Esophagus mucosa (tissue), 1 donor: Measurements from ENCODE around the gene CCDC97. TPM values are rescaled to one million over a fixed set of nuclear protein-coding genes. Genes with fewer than 3 reads are reported as not detected.

Experiments used
- ATAC-seq: fragments of 200-7000 bp; cut with Tn5 transposase; one replicate; pipeline ENCODE4 v1.9.1; 2020
- total RNA-seq: library from RNA; stranded (reverse); gene quantifications from one replicate; pipeline ENCODE4 v1.2.4, GENCODE V29; 2023
- donor health status: DM: yes; HTN: yes; CAD: no.

The CCDC97 gene
- total RNA-seq, 1 donor from 2014 or later: 19.3 TPM

DNA sequence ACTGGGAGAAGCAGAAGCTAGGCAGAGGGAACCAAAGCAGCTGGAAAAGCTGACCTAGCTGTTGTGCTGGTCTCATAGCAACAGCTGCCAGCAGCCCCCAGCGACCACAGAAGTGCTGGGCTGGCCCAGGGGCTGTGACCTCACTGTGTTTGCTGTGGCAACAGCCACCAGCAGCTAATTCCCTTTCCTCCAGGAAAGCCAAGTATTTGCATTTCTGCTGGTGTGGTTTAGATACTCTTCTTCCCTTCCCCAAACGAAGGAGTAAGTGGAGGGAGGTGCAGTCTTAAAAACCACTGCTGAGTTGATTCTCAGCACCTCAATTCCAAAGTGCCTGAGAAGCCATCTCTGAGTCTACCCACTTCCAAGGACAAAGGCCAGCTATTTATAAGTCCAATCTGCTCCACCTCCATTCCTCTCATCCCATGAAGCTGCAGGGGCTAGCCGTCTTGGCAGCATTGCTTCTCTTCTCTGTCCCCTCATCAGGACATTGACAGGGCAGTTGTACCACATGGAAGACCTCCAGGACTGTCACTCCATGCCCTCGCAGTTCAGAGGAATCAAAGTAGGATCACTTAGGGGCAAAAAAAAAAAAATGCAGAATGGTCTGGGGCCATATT is 11.5 kb upstream of the CCDC97 start:
- ATAC-seq: no peak

DNA sequence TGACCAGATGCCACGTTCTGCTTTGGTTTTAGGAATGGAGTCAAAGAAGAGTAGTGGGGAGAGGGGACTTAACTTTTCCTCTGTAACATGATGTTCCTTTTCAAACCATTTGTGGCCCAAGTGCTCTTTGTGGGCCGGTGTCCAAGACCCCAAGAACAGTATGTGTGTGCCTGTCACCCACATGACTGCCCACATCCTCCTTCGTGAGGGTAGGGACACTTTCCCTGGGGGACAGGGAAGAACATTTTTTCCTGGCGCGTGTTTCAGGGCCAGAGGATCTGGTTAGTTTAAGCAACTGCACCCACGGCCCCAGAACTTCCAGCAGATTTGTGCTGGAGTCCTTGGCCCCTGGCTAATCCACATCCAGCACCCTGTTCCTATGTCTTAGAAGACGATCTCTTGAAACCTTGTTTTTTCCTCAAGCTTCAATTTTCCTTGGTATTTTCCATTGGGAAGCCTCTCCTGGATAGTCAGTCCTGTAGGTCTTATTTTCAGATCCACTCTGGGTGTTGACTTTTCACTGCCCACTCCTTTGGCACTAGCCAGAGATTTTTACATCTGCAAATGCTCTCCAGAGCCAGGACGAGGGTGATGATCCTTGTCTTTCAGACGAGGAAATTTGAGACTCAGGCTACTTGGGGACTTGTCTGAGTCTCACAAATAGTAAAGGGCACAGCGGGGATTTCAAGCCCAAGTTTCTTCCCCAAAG is 10.8 kb upstream of the CCDC97 start:
- no peak for ATAC-seq

DNA sequence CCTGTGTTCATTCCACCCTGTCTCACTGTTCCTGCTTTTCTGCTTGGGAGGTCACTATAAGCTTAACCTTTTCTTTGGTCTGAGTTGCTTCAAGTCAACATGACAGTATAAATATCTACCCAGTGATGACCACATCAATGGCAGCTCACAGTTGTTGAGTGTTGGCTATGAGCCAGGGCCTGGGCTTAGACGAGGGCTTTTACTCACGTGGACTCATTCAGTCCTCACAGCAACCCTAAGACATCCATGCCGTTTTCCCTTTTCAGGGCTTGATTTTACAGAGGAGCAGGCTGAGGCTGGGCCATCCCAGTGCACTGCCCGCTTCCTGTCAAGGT is 10.2 kb upstream of the CCDC97 start:
- no peak for ATAC-seq

DNA sequence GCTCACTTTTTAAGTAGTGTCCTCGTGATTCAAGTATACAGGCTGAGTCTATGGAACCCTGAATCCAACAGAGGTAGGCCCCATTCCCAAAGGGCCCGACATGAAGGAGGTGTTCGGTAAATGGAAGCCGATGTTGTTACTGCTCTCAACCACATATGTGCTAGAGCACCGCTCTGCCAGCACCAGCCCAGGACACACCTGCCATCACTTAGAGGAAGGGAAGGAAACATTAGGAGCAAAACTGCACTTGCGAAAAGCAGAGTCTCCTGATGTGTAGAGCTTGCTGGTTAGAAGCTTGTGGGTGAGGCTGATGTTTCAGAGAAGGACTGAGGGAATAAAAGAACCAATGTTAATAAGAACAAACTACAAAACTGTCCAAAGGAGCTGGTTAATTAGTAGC is 9.4 kb upstream of the CCDC97 start:
- no peak for ATAC-seq

DNA sequence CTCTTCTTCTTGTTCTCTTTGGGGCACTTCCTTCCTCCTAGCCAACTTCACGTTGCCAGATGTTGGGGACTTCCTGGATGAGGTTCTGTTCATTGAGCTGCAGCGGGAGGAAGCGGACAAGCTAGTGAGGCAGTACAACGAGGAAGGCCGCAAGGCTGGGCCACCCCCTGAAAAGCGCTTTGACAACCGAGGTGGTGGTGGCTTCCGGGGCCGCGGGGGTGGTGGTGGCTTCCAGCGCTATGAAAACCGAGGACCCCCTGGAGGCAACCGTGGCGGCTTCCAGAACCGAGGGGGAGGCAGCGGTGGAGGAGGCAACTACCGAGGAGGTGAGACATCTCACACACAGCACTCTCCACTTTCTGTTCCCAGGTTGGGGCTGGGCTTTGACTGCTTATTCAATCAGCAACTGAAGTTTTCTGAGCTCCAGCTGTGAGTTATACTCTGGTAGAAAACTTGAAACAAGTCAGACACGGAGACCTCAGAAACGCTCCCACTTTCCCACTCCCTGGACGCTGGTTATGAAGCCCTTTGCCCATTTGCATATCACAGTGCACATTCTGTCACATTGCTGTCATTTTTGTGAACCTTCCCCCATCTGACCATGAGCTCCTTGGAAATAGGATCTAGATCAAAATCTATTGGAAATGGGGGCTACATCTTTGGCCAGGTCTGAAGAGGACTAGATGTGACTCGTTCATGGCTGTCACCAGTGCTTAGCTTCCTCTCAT is 7.2 kb upstream of the CCDC97 start:
- peak; percentile 14 for ATAC-seq

DNA sequence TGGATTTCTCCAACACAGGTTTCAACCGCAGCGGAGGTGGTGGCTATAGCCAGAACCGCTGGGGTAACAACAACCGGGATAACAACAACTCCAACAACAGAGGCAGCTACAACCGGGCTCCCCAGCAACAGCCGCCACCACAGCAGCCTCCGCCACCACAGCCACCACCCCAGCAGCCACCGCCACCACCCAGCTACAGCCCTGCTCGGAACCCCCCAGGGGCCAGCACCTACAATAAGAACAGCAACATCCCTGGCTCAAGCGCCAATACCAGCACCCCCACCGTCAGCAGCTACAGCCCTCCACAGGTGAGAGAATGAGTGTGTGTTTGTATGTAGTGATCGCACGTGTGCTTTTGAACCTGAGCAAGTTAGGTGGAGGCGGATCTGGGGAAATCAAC is 6.0 kb upstream of the CCDC97 start:
- ATAC-seq: no peak

DNA sequence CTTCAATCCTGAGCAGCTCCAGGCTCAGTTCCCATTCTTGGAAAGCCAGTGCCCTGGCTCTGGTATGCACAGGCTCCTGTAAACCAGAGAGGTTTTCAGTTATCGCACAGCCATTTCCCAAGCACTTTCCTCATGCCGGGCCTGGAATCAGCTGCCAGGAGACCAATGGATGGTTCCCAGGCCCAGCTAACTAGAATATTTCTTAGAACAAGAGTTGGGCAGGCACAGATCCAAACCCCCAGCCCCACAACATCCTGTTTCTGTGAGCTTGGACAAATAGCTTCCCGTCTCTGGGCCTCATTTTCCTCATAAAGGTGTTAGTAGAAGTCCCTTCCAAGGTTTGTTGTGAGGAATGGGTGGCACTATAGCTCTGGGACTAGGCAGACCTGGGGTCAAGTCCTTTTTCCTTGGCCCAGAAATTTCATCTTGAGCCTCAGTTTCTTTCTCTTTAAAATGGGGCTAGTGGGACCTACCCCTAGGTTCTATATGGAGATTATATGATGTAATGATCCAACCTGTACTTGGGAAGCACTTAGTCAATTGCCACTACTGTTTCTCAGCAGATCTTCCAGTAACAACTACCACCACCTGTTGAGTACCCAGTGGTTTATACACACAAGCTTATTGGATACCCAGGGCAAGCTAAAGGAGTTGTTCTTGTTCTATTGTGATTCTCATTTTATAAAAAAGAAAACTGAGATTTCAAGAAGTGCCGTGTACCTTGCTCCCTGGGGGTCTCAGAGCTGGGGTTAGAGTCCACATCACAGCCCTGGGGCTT is 5.1 kb upstream of the CCDC97 start:
- no peak for ATAC-seq

DNA sequence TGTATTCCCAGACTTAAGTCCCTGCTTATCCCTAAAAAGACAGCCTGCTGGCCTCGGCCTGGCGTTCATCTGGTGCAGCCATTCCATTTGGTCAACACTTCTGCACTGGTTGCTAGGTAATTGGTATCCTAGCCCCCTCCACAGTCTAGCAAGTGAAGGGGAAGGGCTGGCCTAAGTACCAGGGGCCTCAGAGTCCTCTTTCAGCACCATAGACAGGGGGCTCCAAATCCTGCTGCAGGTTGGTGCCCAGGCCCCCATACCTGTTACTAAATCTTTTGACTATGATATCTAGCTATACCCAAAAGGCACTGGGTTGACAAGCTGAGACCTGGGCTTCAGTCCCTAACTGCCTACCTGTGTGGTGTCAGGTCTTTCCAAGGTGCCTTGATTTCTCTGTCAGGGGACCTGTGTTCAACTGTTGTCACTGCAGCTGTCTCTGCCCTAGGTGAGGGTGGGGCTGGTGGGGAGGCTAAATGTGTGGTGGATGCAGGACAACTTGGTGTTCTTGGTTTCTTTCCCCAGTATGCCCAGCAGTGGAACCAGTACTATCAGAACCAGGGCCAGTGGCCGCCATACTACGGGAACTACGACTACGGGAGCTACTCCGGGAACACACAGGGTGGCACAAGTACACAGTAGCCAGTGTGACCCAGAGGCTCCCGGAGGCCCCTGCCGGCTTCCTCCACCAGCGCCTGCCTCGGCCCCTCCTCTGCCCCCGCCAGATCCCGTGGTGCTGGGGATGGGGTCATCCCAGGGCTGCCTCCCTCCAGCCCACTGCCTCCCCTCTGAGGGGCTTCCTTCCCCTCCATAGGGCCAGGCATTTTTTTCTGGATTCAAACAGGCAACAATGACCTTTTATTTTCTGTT is 3.8 kb upstream of the CCDC97 start:
- ATAC-seq: no peak

DNA sequence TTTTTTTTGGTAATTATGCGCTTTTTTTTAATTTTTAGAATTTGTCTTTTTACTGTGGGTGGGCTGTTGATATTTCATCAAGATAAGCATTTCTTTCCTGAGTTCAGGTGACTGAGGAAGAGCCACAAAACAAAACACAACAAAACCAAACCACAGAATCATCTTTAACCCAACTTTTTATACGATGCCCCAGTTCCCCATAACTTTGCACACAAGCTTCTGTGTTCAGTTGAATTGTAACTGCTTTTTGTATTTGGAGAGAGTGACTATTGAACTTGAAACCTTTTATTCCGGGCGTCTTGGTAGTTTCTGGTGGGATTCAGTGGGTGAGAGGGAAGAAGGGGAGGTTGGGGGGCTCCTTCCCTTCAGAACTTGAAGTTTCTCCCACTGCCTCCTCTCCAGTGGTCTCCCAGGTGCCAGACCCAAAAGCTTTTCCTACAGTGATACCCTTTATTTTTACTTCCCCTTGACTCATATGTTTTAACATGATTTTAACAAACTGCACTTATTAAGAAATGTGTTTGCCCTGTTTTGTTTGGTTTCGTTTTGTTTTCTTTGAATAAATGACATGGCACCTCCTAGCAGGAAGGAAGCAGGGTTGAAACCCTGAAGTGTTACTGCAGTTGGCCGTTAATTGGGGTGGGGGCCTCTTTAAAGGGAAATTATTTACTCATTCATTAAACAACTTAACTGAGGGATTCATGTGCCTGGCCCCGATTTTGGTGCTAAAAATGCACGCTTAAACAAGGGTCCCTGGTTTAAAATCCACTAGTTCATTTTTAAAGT is 2.7 kb upstream of the CCDC97 start:
- ATAC-seq: no peak

DNA sequence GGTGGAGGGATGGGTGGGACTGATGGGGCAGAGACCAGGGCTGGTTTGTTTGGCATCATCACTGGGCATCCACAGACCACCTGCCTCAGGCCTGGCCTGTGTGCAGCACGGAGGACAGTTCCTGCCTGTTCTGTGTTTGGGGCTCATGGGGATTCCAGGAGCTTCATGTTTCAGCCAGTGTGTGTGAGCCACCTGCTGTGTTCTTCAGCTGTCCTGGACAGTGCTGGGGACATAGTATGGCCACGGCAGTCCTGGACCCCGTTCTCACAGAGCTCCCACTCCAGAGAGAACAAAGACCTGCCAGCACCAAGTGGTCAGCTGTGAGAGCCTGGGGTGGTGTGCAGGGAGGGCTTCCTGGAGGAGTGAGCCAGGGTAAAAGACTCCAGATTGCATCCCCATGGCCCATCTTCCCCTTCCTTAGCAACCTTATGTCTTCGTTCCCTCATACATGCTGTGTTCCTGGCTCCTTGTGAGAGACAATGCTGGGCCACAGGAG is 2.0 kb upstream of the CCDC97 start:
- no peak for ATAC-seq

DNA sequence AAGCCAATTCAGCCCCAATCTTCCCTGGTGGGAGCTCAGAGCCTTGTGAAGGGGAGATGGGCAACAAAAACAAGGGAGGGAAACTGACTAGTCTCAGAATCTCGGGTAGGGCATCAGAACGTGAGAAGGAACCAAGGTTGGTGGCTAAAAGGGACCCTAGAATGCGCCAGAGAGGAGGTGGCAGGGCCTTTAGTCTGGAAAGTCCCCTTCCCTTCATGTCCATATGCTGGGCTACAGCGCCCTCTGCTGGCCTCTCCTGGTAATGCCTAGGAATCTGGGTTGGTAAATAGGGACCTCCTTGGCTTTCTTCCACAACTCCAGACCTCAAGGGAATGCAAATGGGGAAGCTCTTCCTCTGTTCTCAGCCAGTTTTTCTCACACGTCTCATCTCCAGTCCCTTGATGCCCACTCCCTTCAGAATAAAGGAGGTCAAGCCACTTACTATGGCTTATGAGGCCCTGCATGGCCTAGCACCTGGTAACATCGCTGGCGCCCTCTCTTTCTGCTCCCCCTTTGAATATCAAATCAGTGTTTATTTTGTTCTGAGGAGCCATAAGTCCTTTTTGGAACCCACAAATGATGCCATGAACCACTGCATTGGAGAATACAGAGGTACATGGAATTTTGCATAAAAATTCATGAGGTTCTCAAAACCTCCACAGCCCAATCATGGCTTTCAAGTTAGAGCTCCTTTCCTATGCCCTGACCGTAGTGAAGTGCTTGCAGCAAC is 1.4 kb upstream of the CCDC97 start:
- peak; percentile 68 for ATAC-seq

DNA sequence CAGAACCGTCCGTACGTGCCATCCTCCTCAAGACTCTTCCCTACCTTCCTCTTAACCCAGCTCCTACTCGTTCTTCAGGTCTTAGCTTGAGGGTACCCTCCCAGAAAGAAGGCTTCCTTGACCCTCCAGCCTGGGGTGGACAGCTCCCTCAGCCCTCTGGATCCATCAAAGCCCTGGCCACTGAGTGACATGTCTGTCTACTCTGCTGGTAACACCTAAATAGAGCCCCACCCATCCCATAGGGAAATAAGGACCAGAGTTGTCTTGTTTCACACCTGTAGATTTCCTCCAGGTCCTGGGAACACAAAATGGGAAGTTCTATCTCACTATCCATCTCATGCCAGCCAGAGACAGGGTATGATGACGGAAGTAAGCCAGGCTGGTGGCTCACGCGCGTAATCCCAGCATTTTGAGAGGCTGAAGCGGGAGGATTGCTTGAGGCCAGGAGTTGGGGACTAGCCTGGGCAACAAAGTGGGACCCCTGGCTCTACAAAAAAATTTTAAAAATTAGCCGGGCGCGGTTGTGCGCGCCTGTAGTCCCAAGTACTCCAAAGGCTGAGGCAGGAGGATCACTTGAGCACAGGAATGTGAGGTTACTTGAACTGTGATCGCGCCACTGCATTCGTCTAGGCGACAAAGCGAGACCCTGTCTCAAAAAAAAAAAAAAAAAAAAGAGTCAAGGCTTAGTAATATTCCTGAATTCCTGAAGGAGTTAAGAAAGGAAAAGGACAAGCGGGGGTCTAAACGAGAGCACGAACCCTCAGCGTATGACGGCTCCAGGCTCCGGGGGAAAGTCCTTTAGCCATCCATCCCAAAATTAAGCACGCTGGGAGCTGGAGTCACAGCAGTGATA is 566 bp upstream of the CCDC97 start:
- ATAC-seq: peak; percentile 44

DNA sequence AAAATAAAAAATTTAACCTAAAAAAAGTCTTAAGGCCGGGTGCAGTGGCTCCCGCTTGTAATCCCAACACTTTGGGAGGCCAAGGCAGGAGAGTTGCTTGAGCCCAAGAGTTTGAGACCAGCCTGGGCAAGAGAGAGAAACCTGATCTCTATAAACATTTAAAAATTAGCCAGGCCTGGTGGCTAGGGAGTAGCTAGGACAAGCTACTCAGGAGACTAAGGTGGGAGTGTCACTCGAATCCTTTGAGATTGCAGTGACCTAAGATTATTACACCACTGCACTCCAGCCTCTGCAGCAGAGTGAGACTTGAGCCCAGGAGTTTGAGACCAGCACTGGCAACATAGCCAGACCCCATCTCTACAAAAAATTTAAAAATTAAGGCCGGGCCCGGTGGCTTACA is 1.1 kb downstream of the CCDC97 start:
- no peak for ATAC-seq

DNA sequence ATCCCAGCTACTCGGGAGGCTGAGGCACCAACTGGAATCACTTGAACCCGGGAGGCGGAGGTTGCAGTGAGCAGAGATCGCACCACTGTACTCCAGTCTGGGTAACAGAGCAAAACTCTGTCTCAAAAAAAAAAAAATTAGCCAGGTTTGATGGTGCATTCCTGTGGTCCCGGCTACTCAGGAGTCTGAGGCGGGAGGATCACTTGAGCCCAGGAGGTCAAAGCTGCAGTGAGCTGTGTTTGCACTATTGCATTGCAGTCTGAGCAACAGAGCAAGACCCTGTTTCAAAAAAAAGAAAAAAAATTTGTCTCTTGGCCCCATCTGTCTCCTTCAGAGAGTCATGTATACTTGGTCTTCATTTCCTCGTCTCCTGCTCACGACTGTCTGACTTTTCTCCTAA is 1.6 kb downstream of the CCDC97 start:
- no peak for ATAC-seq

DNA sequence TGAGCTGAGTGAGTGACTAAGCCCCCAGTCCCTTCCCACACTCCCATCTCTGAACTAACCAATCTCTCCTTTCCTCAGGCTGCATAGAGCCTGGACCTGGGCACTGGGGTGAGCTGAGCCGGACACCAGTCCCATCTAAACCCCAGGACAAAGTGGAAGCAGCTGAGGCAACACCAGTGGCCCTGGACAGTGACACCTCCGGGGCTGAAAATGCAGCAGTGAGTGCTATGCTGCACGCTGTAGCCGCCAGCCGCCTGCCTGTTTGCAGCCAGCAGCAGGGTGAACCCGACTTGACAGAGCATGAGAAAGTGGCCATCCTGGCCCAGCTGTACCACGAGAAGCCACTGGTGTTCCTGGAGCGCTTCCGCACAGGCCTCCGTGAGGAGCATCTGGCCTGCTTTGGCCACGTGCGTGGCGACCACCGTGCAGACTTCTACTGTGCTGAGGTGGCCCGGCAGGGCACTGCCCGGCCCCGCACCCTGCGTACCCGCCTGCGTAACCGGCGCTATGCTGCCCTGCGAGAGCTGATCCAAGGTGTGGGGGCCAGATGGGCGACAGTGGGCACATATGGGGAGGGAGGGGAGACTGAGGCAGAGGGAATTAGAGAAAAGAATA is 6.4 kb downstream of the CCDC97 start:
- no peak for ATAC-seq

DNA sequence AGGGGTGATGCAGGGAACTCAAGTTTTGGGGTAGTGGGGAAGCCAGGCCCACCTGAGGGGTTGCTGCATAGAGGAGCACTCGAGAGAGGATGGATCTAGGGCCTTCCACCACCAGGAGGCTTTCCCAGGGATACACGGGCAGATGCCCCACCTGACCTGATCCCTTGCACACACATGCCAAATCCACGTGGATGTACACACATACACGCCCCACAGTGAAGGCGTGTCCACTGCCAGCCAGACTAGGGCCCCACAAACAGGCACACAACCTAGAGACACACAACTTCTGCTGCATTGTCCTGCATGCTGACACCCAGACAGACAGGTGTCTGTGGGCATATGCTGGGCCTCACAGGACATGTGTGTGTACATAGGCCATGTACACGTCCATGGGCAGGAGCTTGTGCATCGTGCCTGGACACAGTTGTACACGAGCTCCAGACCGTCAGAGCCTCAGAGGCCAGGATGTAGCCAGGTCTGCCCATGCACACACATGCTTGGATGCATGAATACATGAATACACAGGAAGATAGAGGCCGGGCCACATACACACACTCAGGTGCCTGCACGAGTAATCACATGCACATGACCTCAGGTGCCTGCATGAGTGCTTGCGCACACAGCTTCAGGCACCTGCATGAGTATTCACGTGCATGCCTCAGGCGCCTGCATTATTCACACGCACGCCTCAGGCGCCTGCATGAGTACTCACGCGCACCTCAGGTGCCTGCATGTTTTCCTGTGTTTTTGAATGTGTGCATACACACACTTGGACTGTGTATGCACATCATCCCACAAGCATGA is 8.9 kb downstream of the CCDC97 start:
- ATAC-seq: peak; percentile 3

DNA sequence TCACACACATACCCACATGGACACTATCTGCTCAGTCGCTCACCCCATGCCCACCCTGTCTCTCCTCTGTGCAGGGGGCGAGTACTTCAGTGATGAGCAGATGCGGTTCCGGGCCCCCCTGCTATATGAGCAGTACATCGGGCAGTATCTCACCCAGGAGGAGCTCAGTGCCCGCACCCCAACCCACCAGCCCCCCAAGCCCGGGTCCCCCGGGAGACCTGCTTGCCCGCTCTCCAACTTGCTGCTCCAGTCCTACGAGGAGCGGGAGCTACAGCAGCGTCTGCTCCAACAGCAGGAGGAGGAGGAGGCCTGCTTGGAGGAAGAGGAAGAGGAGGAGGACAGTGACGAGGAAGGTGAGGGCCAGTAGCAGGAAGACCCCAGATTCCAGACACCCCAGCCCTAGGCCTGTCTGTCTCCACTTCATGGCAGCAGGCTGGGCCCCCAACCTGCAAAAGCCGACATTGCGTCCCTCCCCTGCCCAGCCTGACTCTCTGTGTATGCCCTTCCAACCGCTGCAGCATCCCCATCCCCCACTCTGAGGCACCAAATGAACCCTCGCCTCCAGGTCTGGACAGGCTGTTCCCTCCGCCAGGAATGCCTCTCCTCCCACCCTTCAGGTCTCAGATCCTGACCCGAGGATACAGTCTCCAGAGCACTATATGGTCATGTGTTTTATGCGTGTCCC is 9.7 kb downstream of the CCDC97 start:
- no peak for ATAC-seq

DNA sequence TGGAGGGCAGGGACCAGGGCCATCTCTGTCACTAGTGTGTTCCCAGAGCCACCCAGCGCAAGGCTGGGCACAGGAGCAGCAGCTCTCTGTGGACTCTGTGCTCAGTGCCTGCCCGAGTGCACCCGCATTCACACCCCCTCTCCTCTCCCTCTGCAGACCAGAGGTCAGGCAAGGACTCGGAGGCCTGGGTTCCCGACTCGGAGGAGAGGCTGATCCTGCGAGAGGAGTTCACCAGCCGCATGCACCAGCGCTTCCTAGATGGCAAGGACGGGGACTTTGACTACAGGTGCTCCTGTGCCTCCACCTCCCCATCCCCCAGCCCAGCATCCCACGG is 10.2 kb downstream of the CCDC97 start:
- ATAC-seq: no peak
